GM12872 (cell line): Measurements from ENCODE around the gene NDUFS7.

Experiments used
- CTCF ChIP-seq: IDR thresholded peaks from 3 replicates; pipeline ENCODE4 v1.5.1; 2011; ENCODE audit warnings: low read depth, mild to moderate bottlenecking, low read length, moderate library complexity; ENCODE audit not compliant: insufficient read depth

NDUFS7 gene

GRCh38 chr19:1425102-1425837 is 41.6 kb downstream of the NDUFS7 start:
- no peak for TF ChIP-seq CTCF

DNA sequence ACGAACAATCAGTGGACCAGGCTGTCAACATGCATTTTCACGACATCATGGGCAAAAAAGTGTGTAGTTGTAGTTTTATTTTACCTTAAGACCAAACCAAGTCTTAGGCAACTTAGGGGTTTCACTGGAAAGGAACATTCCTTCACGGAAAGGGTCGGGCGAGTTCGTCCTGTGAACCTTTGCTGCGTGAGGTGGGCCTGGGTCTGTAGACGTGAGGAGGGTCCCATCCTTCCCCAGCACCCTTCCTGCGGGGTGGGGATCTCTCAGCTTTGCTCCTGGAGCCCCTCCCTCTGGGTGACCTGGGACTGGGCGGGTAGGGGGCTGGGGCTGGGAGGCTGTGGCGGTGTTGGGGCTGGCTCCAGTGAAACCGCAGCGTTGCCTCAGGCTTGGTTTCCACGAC is 42.2 kb downstream of the NDUFS7 start:
- TF ChIP-seq CTCF = no peak

DNA sequence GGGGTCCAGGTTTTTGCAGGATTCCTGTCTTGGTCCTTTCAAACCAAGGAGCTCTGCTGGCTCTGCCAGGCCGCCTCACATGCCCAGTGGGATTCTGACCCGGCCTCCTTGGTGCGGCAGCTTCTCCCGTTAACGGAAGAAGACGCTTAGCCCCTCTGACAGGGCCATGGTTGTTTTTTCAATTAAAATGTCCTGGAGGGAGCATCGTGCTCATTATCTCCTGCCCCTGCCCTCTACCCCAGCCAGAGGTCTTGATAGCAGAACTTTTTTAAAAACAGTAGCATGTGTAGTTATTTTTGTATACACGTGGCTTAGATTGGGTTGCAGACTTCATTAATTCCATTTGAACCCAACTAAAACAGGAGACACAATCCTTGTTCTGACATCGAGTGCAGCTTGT is 43.0 kb downstream of the NDUFS7 start:
- TF ChIP-seq CTCF = no peak

- no peak for TF ChIP-seq CTCF
Measured at GRCh38 chr19:1427221-1427920, 43.7 kb downstream of the NDUFS7 start.

GRCh38 chr19:1428738-1429391 is 45.2 kb downstream of the NDUFS7 start:
- no peak for TF ChIP-seq CTCF

DNA sequence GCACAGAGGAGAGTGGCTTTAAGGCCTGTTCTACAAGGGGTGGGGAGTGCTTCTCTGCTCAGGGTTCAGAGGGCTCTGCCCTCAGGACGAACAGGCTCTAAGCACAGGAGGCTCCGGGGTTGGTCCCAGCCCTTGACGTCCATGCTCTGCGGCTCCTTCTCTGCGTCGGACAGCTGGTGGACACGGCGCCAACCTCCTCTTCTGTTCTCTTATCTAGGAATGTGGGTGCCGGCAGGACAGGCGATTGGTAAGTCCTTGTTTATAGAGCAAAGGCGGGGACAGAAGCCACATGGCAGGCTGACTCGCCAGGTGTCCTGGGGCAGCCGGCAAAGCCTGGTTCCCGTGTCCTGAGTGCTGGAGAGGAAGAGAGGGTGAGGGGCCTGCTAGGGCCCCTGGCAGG is 46.0 kb downstream of the NDUFS7 start:
- TF ChIP-seq CTCF = no peak

- no peak for TF ChIP-seq CTCF
Measured at GRCh38 chr19:1430246-1430645, 46.5 kb downstream of the NDUFS7 start.
